Measurements from ENCODE around the gene VGLL4. TPM values are rescaled to one million over a fixed set of nuclear protein-coding genes. Genes with fewer than 3 reads are reported as not detected.
A peak's percentile ranks its signal among the peaks of the same experiment; 100 is the strongest.
"Not testable (repeated sequence)": the region's sequence is repeated elsewhere in the genome, so short reads cannot be mapped to it uniquely, and the experiment has no call there.

The VGLL4 gene
- total RNA-seq = 10 to 100 TPM; 26.0 to 30.0 (median 28.5) TPM

GRCh38 chr3:11643605-11644087, at the start of gene VGLL4:
Gene VGLL4 (minus strand): TSS chr3:11643915. CDS start chr3:11643518, 397 bp downstream.
- Mint-ChIP-seq H3K4me1 (ENCODE audit: low read depth) (peaks cover 40% of the 10 kb centered on the region), H3K27me3 (ENCODE audit: low read depth) (no peaks in the 10 kb centered on the region), H3K9me3 (no peaks in the 10 kb centered on the region), H3K4me3 (peak within 1 kb of the TSS; percentile 100), H3K36me3 (ENCODE audit: insufficient read depth) (peaks cover 4% of the 10 kb centered on the region)
- DNase-seq (peak; percentile 58), ATAC-seq (peak; percentile 82 to 88)

DNA sequence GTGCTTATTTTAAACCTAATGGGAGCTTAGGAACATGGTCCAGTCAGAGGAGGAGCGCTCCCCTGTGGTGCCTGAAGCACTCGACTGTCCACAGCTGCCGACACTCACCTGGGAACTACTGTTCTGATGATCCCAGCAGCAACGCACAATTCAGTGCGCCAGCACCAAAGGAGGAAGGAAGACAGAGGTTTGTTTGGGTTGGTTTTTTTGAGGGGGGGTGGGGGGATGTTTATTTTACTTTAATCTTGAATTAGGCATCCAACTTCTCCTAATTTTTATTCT, 48.8 kb upstream of the VGLL4 start:
- Mint-ChIP-seq H3K9me3 (no peaks in the 10 kb centered on the region), H3K4me1 (ENCODE audit: low read depth) (no peaks in the 10 kb centered on the region), H3K27me3 (ENCODE audit: low read depth) (no peaks in the 10 kb centered on the region), H3K4me3 (no peak overlapping the region), H3K36me3 (ENCODE audit: insufficient read depth) (peaks cover 9% of the 10 kb centered on the region)
- no peak for ATAC-seq
- no peak for DNase-seq

DNA sequence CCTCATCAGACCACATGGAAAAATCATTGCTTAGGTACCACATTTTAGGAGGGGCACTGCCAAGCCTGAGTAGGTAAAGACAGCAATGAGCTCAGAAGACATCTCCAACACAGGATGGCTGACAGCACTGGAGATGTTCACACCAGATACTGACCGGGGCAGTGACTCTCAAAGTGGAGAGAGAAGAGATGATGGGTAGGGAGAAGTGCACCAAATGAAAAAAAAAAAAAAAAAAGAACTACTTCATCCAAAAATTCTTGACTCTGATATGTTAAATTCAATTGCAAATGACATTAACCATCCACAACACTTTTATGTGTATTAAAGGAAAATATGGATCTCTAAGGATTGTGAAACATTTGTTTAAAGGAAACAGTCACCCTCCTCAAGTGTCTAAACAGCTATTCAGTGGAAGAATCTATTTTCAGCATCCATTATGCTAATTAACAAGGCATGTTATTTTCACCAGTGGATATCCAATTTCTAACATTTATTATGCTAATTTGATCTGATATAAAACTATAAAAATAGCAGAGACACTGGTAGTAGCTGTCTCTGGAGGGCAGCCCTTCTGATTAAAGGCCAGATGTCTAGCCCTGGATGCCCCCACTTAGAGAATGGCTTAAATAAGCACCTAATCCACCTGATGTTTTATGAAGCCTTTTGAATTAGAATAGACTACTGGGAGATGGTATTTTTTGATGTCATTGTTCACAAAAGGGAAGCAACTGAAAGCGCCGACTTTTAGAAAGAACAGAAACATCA, 48.2 kb upstream of the VGLL4 start:
- no peaks in the 10 kb centered on the region for H3K27me3 Mint-ChIP-seq (ENCODE audit: low read depth)
- H3K4me3 Mint-ChIP-seq = no peak overlapping the region
- no peaks in the 10 kb centered on the region for H3K9me3 Mint-ChIP-seq
- no peak for DNase-seq
- H3K36me3 Mint-ChIP-seq (ENCODE audit: insufficient read depth) = peaks cover 9% of the 10 kb centered on the region
- H3K4me1 Mint-ChIP-seq (ENCODE audit: low read depth) = no peaks in the 10 kb centered on the region
- ATAC-seq = no peak

DNA sequence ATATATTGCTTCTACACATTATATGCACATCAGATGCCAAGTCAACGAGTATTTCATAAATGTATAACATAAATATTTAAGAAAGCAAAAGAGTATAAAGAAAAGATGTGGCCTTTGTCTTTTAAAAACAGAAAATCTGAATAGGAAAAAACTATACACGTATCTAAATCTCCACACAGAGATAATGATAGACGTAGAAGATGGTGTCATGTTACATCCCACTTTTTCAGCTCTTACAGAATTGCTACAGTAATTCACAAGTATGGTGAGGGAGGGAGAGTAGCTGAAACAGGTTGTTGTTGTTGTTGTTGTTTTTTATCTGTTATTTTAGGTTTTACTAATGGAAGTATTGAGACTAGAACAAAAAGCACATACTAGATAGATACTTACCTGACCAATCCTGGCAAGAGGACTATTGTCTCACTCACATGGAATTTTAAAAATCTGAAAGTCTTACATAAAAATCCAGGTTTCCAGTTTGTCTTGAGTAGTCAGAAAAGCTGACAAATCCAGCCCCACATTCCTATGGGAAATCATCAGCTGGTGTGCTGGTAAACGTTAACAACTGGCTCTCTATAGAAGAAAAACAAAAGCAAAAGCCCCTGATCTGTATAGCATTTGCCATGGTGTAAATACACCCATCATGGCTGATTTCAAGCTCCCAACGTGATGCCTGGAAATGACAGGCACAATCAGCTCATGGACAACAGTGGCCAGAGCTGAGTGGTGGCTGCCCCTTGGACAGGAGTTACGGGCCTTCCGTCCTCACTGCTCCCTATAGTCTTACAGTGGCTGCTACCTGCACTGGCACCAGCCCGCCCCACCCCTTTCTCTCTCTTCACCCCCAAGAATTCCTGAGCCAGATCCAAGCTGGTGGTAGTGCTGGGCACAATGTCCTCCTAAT, 47.4 kb upstream of the VGLL4 start:
- ATAC-seq (no peak), DNase-seq (no peak)
- H3K4me1 Mint-ChIP-seq (ENCODE audit: low read depth) = no peaks in the 10 kb centered on the region
- no peaks in the 10 kb centered on the region for H3K27me3 Mint-ChIP-seq (ENCODE audit: low read depth)
- peaks cover 9% of the 10 kb centered on the region for H3K36me3 Mint-ChIP-seq (ENCODE audit: insufficient read depth)
- no peak overlapping the region for H3K4me3 Mint-ChIP-seq
- no peaks in the 10 kb centered on the region for H3K9me3 Mint-ChIP-seq

DNA sequence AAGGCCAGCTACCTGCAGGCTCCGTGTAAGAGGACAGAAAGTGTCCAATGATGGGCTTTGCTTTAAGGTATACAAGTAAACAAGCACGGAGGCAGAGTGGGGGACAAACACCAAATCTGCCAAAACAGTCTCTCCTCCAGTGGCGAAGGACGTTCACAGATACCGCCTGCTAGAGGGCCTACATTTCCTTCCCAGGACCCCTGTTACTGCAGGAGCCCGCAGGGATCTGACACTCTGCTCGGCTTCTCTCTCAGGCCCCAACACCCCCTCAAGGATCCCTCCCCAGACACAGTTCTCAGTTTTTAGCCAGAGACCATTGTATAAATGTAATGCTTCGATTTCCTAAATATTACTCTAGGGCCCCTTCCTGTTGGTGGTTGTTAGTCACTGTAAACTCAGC, 46.0 kb upstream of the VGLL4 start:
- no peaks in the 10 kb centered on the region for H3K9me3 Mint-ChIP-seq
- no peak overlapping the region for H3K4me3 Mint-ChIP-seq
- ATAC-seq = no peak
- DNase-seq = no peak
- H3K27me3 Mint-ChIP-seq (ENCODE audit: low read depth) = no peaks in the 10 kb centered on the region
- H3K4me1 Mint-ChIP-seq (ENCODE audit: low read depth) = no peaks in the 10 kb centered on the region
- H3K36me3 Mint-ChIP-seq (ENCODE audit: insufficient read depth) = peaks cover 9% of the 10 kb centered on the region

DNA sequence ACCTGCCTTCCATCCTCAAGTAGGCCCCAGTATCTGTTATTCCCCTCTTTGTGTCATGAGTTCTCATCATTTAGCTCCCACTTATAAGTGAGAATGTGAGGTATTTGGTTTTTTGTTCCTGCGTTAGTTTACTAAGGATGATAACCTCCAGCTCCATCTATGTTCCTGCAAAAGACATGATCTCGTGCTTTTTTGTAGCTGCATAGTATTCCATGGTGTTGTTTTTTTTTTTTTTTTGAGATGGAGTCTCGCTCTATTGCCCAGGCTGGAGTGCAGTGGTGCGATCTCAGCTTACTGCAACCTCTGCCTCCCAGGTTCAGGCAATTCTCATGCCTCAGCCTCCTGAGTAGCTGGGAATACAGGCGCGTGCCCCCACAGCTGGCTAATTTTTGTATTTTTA, 41.3 kb upstream of the VGLL4 start:
- not testable (repeated sequence) for H3K4me3 Mint-ChIP-seq; ATAC-seq; H3K9me3 Mint-ChIP-seq; DNase-seq; H3K36me3 Mint-ChIP-seq (ENCODE audit: insufficient read depth); H3K27me3 Mint-ChIP-seq (ENCODE audit: low read depth); H3K4me1 Mint-ChIP-seq (ENCODE audit: low read depth)

- peaks cover 2% of the 10 kb centered on the region for H3K36me3 Mint-ChIP-seq (ENCODE audit: insufficient read depth)
- DNase-seq (no peak), ATAC-seq (no peak)
- H3K27me3 Mint-ChIP-seq (ENCODE audit: low read depth) = no peaks in the 10 kb centered on the region
- H3K4me3 Mint-ChIP-seq = no peak overlapping the region
- H3K4me1 Mint-ChIP-seq (ENCODE audit: low read depth) = no peaks in the 10 kb centered on the region
- H3K9me3 Mint-ChIP-seq = no peaks in the 10 kb centered on the region
Measured at GRCh38 chr3:11680509-11680908, 36.8 kb upstream of the VGLL4 start.

DNA sequence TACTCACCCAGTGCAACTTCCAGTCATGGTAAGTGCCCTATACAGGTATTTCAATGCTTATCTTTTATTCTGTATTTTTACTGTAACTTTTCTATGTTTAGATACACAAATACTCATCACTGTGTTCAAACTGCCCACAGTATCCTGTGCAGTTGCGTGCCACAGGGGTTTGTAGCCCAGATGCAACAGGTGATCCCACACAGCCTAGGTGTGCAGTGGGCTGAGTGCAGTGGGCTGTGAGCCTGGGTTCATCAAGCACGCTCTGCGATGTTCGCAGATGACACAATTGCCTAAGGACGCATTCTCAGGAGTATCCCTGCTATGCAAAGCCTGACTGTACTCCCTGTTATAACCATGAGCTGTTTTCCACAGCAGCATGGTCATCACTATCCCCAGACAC, 36.2 kb upstream of the VGLL4 start:
- Mint-ChIP-seq H3K9me3 (no peaks in the 10 kb centered on the region), H3K36me3 (ENCODE audit: insufficient read depth) (peaks cover 2% of the 10 kb centered on the region), H3K4me3 (no peak overlapping the region), H3K4me1 (ENCODE audit: low read depth) (no peaks in the 10 kb centered on the region), H3K27me3 (ENCODE audit: low read depth) (no peaks in the 10 kb centered on the region)
- ATAC-seq (no peak), DNase-seq (no peak)

GRCh38 chr3:11672363-11672762, 28.6 kb upstream of the VGLL4 start:
- ATAC-seq = no peak
- Mint-ChIP-seq H3K9me3 (no peaks in the 10 kb centered on the region), H3K27me3 (ENCODE audit: low read depth) (no peaks in the 10 kb centered on the region), H3K4me3 (no peak overlapping the region), H3K36me3 (ENCODE audit: insufficient read depth) (no peaks in the 10 kb centered on the region), H3K4me1 (ENCODE audit: low read depth) (no peaks in the 10 kb centered on the region)
- DNase-seq = no peak

DNA sequence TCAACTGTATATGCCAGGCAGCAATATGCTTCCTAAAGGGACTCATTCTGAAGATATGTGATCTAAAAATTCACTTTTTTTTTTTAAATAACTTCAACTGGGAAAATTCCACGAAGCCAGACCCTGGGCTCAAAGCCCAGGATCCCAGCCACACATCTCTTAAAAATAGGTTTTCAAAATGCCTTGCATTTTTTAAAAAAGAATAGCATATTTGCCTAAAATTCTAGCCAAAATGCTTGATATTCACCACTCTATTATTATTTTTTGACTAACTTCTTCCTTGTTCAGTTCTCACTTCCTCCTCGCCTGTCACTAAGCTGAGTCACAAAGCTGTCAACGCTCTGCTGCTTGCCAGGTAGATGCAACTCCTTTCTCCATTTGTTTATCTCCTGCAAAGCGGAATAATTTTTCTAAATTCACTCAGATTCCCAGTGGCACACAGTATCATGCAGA, 28.0 kb upstream of the VGLL4 start:
- DNase-seq = no peak
- no peaks in the 10 kb centered on the region for H3K9me3 Mint-ChIP-seq
- H3K27me3 Mint-ChIP-seq (ENCODE audit: low read depth) = no peaks in the 10 kb centered on the region

GRCh38 chr3:11668243-11669235, 24.8 kb upstream of the VGLL4 start:
- H3K27me3 Mint-ChIP-seq (ENCODE audit: low read depth) = no peaks in the 10 kb centered on the region
- no peaks in the 10 kb centered on the region for H3K4me1 Mint-ChIP-seq (ENCODE audit: low read depth)
- ATAC-seq = no peak
- H3K36me3 Mint-ChIP-seq (ENCODE audit: insufficient read depth) = no peaks in the 10 kb centered on the region
- H3K9me3 Mint-ChIP-seq = no peaks in the 10 kb centered on the region
- no peak for DNase-seq
- no peak overlapping the region for H3K4me3 Mint-ChIP-seq

More for the DNA sequence above, 28.0 kb upstream of the VGLL4 start:
- Mint-ChIP-seq H3K4me1 (ENCODE audit: low read depth) (no peaks in the 10 kb centered on the region), H3K4me3 (no peak overlapping the region), H3K36me3 (ENCODE audit: insufficient read depth) (no peaks in the 10 kb centered on the region)
- no peak for ATAC-seq

GRCh38 chr3:11665331-11665730, 21.6 kb upstream of the VGLL4 start:
- H3K9me3 Mint-ChIP-seq = no peaks in the 10 kb centered on the region
- H3K27me3 Mint-ChIP-seq (ENCODE audit: low read depth) = no peaks in the 10 kb centered on the region
- H3K36me3 Mint-ChIP-seq (ENCODE audit: insufficient read depth) = peaks cover 1% of the 10 kb centered on the region
- DNase-seq (no peak), ATAC-seq (no peak)
- H3K4me3 Mint-ChIP-seq = no peak overlapping the region
- H3K4me1 Mint-ChIP-seq (ENCODE audit: low read depth) = no peaks in the 10 kb centered on the region

- no peaks in the 10 kb centered on the region for H3K4me1 Mint-ChIP-seq (ENCODE audit: low read depth)
- no peak overlapping the region for H3K4me3 Mint-ChIP-seq
- no peaks in the 10 kb centered on the region for H3K27me3 Mint-ChIP-seq (ENCODE audit: low read depth)
- DNase-seq = no peak
- H3K36me3 Mint-ChIP-seq (ENCODE audit: insufficient read depth) = peaks cover 1% of the 10 kb centered on the region
- H3K9me3 Mint-ChIP-seq = no peaks in the 10 kb centered on the region
- no peak for ATAC-seq
Measured at GRCh38 chr3:11662392-11662990, 18.8 kb upstream of the VGLL4 start.

- Mint-ChIP-seq H3K4me3 (no peak overlapping the region), H3K27me3 (ENCODE audit: low read depth) (no peaks in the 10 kb centered on the region), H3K36me3 (ENCODE audit: insufficient read depth) (peaks cover 1% of the 10 kb centered on the region), H3K4me1 (ENCODE audit: low read depth) (no peaks in the 10 kb centered on the region), H3K9me3 (no peaks in the 10 kb centered on the region)
- DNase-seq (no peak), ATAC-seq (no peak)
Measured at GRCh38 chr3:11661827-11662226, 18.1 kb upstream of the VGLL4 start.

Data from activated T-cell treated with anti-CD3 and anti-CD28 coated beads, Interleukin-2, amount 50 U/mL, for 4 hours (primary cell).